CD8-positive, alpha-beta memory T cell (primary cell): ENCODE data around the gene EEF1AKMT3. TPM values are rescaled to one million over a fixed set of nuclear protein-coding genes. Genes with fewer than 3 reads are reported as not detected.

Source experiments
- CTCF ChIA-PET: fragments of 350-600 bp; sonication (Branson Sonifier 250); formaldehyde crosslinking; loops from one replicate; lab custom pipeline; 2021; ENCODE audit warnings: antibody characterized with exemption; lab: Charles Lee
- POLR2A ChIA-PET: fragments of 350-600 bp; sonication (Branson Sonifier 250); formaldehyde crosslinking; loops from one replicate; lab custom pipeline; 2021; ENCODE audit warnings: antibody characterized with exemption; lab: Charles Lee
- DNase-seq, 5 donors: peaks; one replicate each; pipeline versions ENCODE4 v3.0.0 to v3.0.0-alpha.2; 2020 to 2022; ENCODE audit warnings: mixed read lengths in 1 of 5
- H3K27ac ChIP-seq: one replicate; pipeline ENCODE4 v1.7.0; 2013; ENCODE audit warnings: low read depth, mild to moderate bottlenecking, low read length, moderate library complexity
- H3K27me3 ChIP-seq: 2 replicates; pipeline ENCODE4 v1.7.0; 2013; ENCODE audit warnings: low read length, mild to moderate bottlenecking; ENCODE audit not compliant: insufficient read depth, poor library complexity, severe bottlenecking
- H3K36me3 ChIP-seq: 2 replicates; pipeline ENCODE4 v1.7.0; 2013; ENCODE audit warnings: mild to moderate bottlenecking, low read length, moderate library complexity; ENCODE audit not compliant: insufficient read depth
- H3K4me1 ChIP-seq: 2 replicates; pipeline ENCODE4 v1.7.0; 2013; ENCODE audit warnings: mild to moderate bottlenecking, low read length, moderate library complexity; ENCODE audit not compliant: insufficient read depth
- H3K4me3 ChIP-seq: 2 replicates; pipeline ENCODE4 v1.7.0; 2013; ENCODE audit warnings: mild to moderate bottlenecking, low read length
- H3K9me3 ChIP-seq: 2 replicates; pipeline ENCODE4 v1.7.0; 2013; ENCODE audit warnings: mild to moderate bottlenecking, low read length
- H3K27ac Mint-ChIP-seq, 8 donors: one replicate each; pipeline ENCODE4 v1.8.0; 2020 to 2021; ENCODE audit warnings: mixed read lengths in 8 of 8, mild to moderate bottlenecking in 6 of 8, inconsistent platforms in 3 of 8, moderate library complexity in 3 of 8
- H3K27me3 Mint-ChIP-seq, 2 donors: one replicate each; pipeline ENCODE4 v1.8.0; 2020 to 2021; ENCODE audit warnings: mixed read lengths in 2 of 2, mild to moderate bottlenecking in 1 of 2, moderate library complexity in 1 of 2
- H3K36me3 Mint-ChIP-seq, 3 donors: one replicate each; pipeline ENCODE4 v1.8.0; 2020 to 2021; ENCODE audit warnings: mixed read lengths in 3 of 3, inconsistent platforms in 1 of 3, mild to moderate bottlenecking in 1 of 3
- H3K4me1 Mint-ChIP-seq, 3 donors: one replicate each; pipeline ENCODE4 v1.8.0; 2020 to 2021; ENCODE audit warnings: mixed read lengths in 3 of 3, inconsistent platforms in 1 of 3, mild to moderate bottlenecking in 1 of 3
- H3K4me3 Mint-ChIP-seq, 7 donors: one replicate each; pipeline ENCODE4 v1.8.0; 2020 to 2021; ENCODE audit warnings: mixed read lengths in 7 of 7, mild to moderate bottlenecking in 6 of 7, moderate library complexity in 4 of 7, inconsistent platforms in 2 of 7
- H3K9me3 Mint-ChIP-seq, 5 donors: one replicate each; pipeline ENCODE4 v1.8.0; 2020 to 2022; ENCODE audit warnings: mixed read lengths in 5 of 5, mild to moderate bottlenecking in 3 of 5, moderate library complexity in 2 of 5, inconsistent platforms in 1 of 5
- polyA plus RNA-seq: library from polyadenylated mRNA; unstranded; fragments of 300-500 nt; fragmentation: Illumina TruSeq; gene quantifications from one replicate; pipeline ENCODE4 v1.2.3, GENCODE V29; 2021
- total RNA-seq, 2 experiments: library from RNA; stranded (reverse); gene quantifications; one replicate each; pipeline ENCODE4 v1.2.3, GENCODE V29; 2021

The EEF1AKMT3 gene
- total and polyA plus RNA-seq, 3 experiments from 2014 or later: 3.3 to 3.9 (median 3.5) TPM

DNA sequence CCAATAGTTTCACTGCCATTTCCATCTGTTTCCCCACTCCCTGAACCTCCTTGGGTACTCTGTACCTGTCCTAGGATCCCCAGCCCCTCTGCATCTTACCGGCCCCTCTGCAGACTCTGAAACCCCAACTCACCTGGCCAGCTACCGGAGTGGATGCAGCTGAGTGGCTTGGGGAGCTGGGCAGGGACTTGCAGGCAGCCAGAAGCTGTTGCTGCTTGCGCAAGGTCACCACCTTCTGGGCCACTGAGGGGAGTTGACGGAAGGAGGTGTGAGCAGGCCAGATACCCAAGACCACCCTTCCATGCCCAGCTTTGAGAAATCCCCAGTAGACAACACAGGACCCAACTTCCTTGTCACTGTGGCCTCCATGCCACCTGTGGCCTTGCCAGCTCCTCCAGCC lies 40.1 kb upstream of the EEF1AKMT3 start:
- DNase-seq: peak in 1 of 5 donors; percentile 22

GRCh38 chr12:57732726-57733593 lies 39.5 kb upstream of the EEF1AKMT3 start:
- Histone ChIP-seq H3K36me3 (peaks cover 62% of the 10 kb centered on the region), H3K27me3 (no peaks in the 10 kb centered on the region), H3K4me1 (no peaks in the 10 kb centered on the region), H3K27ac (no peak overlapping the region), H3K4me3 (no peak overlapping the region), H3K9me3 (no peaks in the 10 kb centered on the region)
- H3K4me3 Mint-ChIP-seq: no peak overlapping the region
- H3K27me3 Mint-ChIP-seq: peaks cover 0 to 2% of the 10 kb centered on the region in 2 donors
- DNase-seq: peak in 1 of 5 donors; percentile 20
- H3K27ac Mint-ChIP-seq: peak overlapping the region in 6 of 8 donors; percentile 54 to 96 (median 82)
- peaks cover 16 to 23% (median 16%) of the 10 kb centered on the region in 3 donors for H3K4me1 Mint-ChIP-seq
- H3K9me3 Mint-ChIP-seq: no peaks in the 10 kb centered on the region
- H3K36me3 Mint-ChIP-seq: peaks cover 13 to 85% (median 16%) of the 10 kb centered on the region in 3 donors
- CTCF ChIA-PET: no interaction called here
- POLR2A ChIA-PET: no interaction called here

More for the DNA sequence above, 40.1 kb upstream of the EEF1AKMT3 start:
- Histone ChIP-seq H3K9me3 (no peaks in the 10 kb centered on the region), H3K36me3 (peaks cover 66% of the 10 kb centered on the region), H3K4me3 (no peak overlapping the region), H3K27ac (no peak overlapping the region), H3K27me3 (no peaks in the 10 kb centered on the region), H3K4me1 (no peaks in the 10 kb centered on the region)
- peak overlapping the region in 5 of 8 donors; percentile 36 to 90 (median 78) for H3K27ac Mint-ChIP-seq
- peaks cover 13 to 92% (median 18%) of the 10 kb centered on the region in 3 donors for H3K36me3 Mint-ChIP-seq
- H3K9me3 Mint-ChIP-seq: no peaks in the 10 kb centered on the region
- H3K4me1 Mint-ChIP-seq: peaks cover 16 to 23% (median 16%) of the 10 kb centered on the region in 3 donors
- ChIA-PET POLR2A (no interaction called here), CTCF (no interaction called here)
- H3K27me3 Mint-ChIP-seq: peaks cover 0 to 2% of the 10 kb centered on the region in 2 donors
- peak overlapping the region in 1 of 7 donors; percentile 36 for H3K4me3 Mint-ChIP-seq

- POLR2A ChIA-PET: no interaction called here
Observed at GRCh38 chr12:57733928-57734327, 38.5 kb upstream of the EEF1AKMT3 start.

DNA sequence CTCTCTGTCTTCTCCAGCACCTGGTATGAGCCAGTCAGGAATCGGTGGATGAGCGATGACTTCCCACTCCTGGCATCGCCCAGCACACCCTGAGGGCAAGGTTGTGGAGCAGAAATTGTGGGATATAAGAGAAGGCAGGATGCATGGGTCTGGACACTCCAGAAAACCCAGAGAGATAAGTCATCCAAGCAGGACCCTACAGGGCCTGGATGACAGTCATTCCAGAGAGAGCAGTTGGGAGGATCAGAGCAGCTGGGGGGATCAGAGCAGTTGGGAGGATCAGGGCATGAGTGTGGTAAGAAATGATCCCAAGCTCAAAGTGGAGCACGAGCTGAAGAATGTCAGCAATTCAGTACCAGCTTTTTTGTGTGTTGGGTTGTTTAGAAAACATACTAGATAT lies 37.8 kb upstream of the EEF1AKMT3 start:
- H3K27me3 Mint-ChIP-seq: peaks cover 0 to 2% of the 10 kb centered on the region in 2 donors
- Histone ChIP-seq H3K4me1 (peaks cover 10% of the 10 kb centered on the region), H3K36me3 (peaks cover 59% of the 10 kb centered on the region), H3K27me3 (no peaks in the 10 kb centered on the region), H3K4me3 (no peak overlapping the region), H3K9me3 (no peaks in the 10 kb centered on the region), H3K27ac (no peak overlapping the region)
- H3K4me3 Mint-ChIP-seq: peak overlapping the region in 1 of 7 donors; percentile 80
- no peak for DNase-seq
- H3K27ac Mint-ChIP-seq: peak overlapping the region in 7 of 8 donors; percentile 37 to 93 (median 84)
- ChIA-PET CTCF (interaction anchor here (1.2 kb wide), 1 partner anchor 25 kb away, joined by 4 read pairs; no protein-coding TSS in a partner anchor), POLR2A (no interaction called here)
- H3K4me1 Mint-ChIP-seq: peaks cover 23 to 31% (median 24%) of the 10 kb centered on the region in 3 donors
- H3K36me3 Mint-ChIP-seq: peaks cover 12 to 79% (median 12%) of the 10 kb centered on the region in 3 donors
- no peaks in the 10 kb centered on the region for H3K9me3 Mint-ChIP-seq

More at GRCh38 chr12:57733928-57734327, 38.5 kb upstream of the EEF1AKMT3 start:
- peak in 1 of 5 donors; percentile 37 for DNase-seq
- peak overlapping the region in 7 of 8 donors; percentile 26 to 93 (median 66) for H3K27ac Mint-ChIP-seq
- Histone ChIP-seq H3K36me3 (peaks cover 60% of the 10 kb centered on the region), H3K27ac (no peak overlapping the region), H3K9me3 (no peaks in the 10 kb centered on the region), H3K4me1 (peaks cover 3% of the 10 kb centered on the region), H3K27me3 (no peaks in the 10 kb centered on the region), H3K4me3 (no peak overlapping the region)
- no peak overlapping the region for H3K4me3 Mint-ChIP-seq
- H3K36me3 Mint-ChIP-seq: peaks cover 7 to 78% (median 12%) of the 10 kb centered on the region in 3 donors
- CTCF ChIA-PET: no interaction called here
- H3K4me1 Mint-ChIP-seq: peaks cover 17 to 25% (median 17%) of the 10 kb centered on the region in 3 donors
- no peaks in the 10 kb centered on the region for H3K9me3 Mint-ChIP-seq
- peaks cover 0 to 2% of the 10 kb centered on the region in 2 donors for H3K27me3 Mint-ChIP-seq

DNA sequence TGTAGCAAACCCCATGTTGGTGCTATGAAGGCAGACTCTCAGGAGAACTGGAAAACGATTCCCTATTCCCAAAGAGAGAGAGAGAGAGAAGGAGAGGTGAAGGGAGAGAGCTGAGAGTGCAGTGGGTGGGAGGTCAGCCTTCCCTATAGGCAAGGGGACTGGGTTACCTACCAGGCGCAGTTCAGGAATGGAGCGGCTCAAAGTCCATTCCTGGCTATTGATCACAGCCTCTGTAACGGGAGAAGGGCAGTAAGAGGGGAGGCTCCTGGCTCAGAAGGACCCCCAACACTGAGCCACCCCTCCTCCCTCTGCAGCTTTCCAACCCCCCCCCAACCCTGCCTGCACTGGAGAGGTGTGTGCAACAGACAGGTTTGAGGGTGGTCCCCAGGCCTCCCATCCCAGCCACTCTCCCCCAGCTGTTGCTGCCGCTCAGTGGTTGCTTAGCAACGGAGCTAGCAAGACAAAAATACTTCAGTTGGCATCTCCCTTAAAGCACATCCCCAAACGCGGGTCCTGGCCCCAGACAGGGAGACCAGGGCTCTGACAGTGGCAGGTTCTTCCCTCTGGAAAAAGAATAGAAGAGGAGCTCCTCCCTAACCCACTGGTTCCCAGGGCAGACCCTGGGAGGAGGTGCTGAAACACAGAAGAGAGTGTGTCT lies 37.1 kb upstream of the EEF1AKMT3 start:
- H3K27ac Mint-ChIP-seq: peak overlapping the region; percentile 37 to 93 (median 83)
- H3K27ac ChIP-seq: no peak overlapping the region
- H3K9me3 Mint-ChIP-seq: no peaks in the 10 kb centered on the region
- DNase-seq: peak in 1 of 5 donors; percentile 38
- peaks cover 0 to 2% of the 10 kb centered on the region in 2 donors for H3K27me3 Mint-ChIP-seq
- peak overlapping the region in 2 of 7 donors; percentile 47 to 80 for H3K4me3 Mint-ChIP-seq
- peaks cover 12 to 77% (median 12%) of the 10 kb centered on the region in 3 donors for H3K36me3 Mint-ChIP-seq
- H3K36me3 ChIP-seq: peaks cover 52% of the 10 kb centered on the region
- no peaks in the 10 kb centered on the region for H3K27me3 ChIP-seq
- H3K4me3 ChIP-seq: no peak overlapping the region
- POLR2A ChIA-PET: interaction anchor here (0.5 kb wide), 1 partner anchor 478 kb away, joined by 4 read pairs; no protein-coding TSS in a partner anchor
- peaks cover 17% of the 10 kb centered on the region for H3K4me1 ChIP-seq
- CTCF ChIA-PET: interaction anchor here (1.0 to 1.4 kb wide), 3 partner anchors 9 to 24 kb away, joined by 3 to 4 read pairs (median 4); partner anchors contain the start of gene TSPAN31
- H3K4me1 Mint-ChIP-seq: peaks cover 26 to 39% (median 30%) of the 10 kb centered on the region in 3 donors
- no peaks in the 10 kb centered on the region for H3K9me3 ChIP-seq

DNA sequence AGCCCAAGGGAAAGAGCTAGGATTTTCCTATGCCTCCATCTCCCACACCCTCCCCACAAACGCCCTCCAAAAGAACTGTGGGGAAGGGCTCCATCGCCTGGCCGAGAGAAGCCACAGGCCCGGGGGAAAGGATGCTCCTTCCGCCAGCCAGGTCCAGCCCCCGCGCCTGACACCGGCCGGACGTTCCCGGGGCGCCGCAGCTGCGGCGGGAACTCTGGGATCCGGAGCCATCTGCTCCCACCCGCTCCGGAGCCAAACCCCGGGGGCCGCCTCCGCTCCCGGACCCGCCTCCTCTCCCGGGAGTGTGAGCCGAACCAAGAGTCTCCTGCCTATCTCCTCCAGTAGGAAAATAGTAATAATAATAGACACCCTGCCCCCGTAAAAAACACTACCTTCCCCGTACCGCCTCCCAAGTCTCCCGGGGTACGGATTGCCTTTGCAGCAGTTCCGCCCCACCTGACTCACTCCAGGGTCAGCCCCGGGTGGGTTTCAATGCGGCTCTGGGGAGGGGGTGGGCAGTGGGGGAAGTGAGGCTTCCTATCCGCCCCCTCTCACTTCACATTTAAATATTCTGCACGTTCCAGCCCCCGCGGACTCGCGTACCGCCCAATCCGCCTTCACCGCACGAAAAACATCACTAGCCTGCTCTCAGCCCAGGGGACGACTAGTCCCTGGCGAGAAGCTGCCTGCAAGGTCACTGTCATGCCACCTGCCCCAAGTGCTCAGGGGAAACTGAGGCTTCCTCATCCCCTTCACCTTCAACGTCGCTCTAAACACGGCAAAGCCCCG lies 36.3 kb upstream of the EEF1AKMT3 start:
- peaks cover 25% of the 10 kb centered on the region for H3K4me1 ChIP-seq
- POLR2A ChIA-PET: interaction anchor here (0.5 to 0.9 kb wide), 2 partner anchors 11 to 479 kb away, joined by 4 to 10 read pairs; no protein-coding TSS in a partner anchor
- H3K27ac Mint-ChIP-seq: peak overlapping the region in 7 of 8 donors; percentile 26 to 88 (median 70)

More for the DNA sequence above, 36.3 kb upstream of the EEF1AKMT3 start:
- Histone ChIP-seq H3K27ac (no peak overlapping the region), H3K9me3 (no peaks in the 10 kb centered on the region), H3K27me3 (no peaks in the 10 kb centered on the region), H3K4me3 (no peak overlapping the region), H3K36me3 (peaks cover 44% of the 10 kb centered on the region)
- peaks cover 33 to 47% (median 38%) of the 10 kb centered on the region in 3 donors for H3K4me1 Mint-ChIP-seq
- H3K27me3 Mint-ChIP-seq: peaks cover 0 to 4% of the 10 kb centered on the region in 2 donors
- DNase-seq: peak in 1 of 5 donors; percentile 44
- H3K4me3 Mint-ChIP-seq: peak overlapping the region in 1 of 7 donors; percentile 47
- peaks cover 10 to 73% (median 12%) of the 10 kb centered on the region in 3 donors for H3K36me3 Mint-ChIP-seq
- CTCF ChIA-PET: interaction anchor here (1.0 to 1.4 kb wide), 3 partner anchors 9 to 23 kb away, joined by 3 to 4 read pairs (median 4); partner anchors contain the start of gene TSPAN31
- H3K9me3 Mint-ChIP-seq: no peaks in the 10 kb centered on the region
